ENCODE results near the gene FKBP6.
"Not testable (repeated sequence)": the region's sequence is repeated elsewhere in the genome, so short reads cannot be mapped to it uniquely, and the experiment has no call there.

FKBP6 gene

DNA sequence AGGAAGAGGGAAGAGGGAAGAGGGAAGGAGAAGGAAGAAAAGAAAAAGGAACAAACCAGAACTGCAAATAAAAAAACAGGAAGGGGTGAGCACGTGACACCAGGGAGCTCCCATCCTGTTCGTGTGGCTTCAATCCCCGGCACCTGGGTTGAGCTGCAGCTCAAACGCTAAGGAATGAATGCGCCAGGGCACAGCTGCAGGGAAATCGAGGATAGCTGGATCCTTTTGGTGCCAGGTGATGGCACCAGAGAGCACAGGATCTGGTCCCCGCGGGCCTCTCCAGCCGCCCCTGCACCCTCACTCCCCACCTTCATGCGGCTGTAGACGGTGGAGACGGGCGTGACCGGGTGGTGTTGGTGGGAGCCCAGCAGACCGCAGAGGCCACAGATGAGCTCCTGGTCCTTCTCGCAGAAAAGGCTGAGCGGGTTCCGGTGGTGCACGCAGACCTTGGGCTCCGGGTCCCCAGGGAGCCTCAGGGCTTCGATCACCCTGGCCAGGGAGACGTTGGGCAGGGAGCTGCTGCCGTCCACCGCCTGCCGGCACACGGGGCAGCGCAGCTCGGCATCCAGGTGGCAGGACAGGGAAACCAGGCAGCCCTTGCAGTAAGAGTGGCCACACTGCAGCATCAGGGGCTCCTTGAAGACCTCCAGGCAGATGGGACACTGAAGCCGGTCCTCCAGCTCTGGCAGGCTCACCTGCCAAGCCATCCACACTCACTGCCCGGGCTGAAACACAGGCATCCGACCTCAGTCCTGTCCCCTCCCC lies 3.7 kb upstream of the FKBP6 start:
- peak; percentile 34 for DNase-seq

DNA sequence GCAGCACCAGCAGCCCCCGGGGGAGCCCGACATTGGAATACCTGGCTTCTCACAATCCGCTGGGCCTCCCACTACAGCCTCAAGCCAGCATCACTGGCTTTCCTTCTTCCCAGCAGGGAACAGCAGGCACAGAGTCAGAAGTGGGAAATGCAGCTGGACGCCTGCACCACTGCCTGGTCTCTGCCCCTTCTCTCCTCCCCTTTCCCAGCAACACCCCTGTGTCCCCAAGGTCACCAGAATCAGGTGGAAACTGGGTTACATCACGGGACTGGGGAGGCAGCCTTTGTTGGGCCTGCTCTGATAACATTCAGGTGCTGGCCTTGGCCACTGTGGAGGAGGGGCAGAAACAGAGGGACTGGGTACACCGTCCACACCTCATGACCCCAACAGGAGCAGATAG lies 2.5 kb upstream of the FKBP6 start:
- DNase-seq: not testable (repeated sequence)

DNA sequence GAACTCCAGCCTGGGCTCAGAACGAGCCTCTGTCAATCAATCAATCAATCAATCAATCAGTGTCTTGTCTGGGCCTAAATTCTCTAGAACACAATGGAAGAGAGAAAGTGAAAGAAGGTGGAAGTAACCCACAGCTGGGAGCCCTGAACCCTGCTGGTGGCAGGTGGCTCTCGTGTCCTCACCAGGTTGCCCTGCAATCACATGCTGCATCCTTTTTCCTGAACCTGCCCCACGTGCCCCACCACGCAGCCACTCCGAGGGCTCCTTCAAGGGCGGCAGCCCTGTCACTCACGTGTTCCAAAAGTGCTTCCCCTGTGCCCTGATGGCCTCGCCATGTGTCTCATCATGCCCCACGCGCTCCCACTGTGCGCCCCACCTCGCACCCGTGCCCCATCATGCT lies 512 bp upstream of the FKBP6 start:
- not testable (repeated sequence) for DNase-seq

DNA sequence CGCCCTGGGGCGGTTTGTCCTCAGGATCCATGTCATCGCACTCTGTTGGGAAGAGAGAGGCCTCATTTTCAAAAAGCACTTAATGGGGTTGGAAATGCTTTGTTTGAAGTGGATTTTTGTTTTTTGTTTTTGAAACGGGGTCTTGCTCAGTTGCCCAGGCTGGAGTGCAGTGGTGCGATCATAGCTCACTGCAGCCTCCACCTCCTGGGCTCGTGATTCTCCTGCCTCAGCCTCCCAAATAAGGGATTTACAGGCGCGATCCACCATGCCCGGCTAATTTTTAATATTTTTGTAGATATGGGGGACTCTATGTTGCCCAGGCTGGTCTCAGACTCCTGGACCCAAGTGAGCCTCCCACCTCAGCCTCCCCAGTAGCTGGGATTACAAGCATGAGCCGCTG lies 735 bp downstream of the FKBP6 start:
- DNase-seq: no peak

DNA sequence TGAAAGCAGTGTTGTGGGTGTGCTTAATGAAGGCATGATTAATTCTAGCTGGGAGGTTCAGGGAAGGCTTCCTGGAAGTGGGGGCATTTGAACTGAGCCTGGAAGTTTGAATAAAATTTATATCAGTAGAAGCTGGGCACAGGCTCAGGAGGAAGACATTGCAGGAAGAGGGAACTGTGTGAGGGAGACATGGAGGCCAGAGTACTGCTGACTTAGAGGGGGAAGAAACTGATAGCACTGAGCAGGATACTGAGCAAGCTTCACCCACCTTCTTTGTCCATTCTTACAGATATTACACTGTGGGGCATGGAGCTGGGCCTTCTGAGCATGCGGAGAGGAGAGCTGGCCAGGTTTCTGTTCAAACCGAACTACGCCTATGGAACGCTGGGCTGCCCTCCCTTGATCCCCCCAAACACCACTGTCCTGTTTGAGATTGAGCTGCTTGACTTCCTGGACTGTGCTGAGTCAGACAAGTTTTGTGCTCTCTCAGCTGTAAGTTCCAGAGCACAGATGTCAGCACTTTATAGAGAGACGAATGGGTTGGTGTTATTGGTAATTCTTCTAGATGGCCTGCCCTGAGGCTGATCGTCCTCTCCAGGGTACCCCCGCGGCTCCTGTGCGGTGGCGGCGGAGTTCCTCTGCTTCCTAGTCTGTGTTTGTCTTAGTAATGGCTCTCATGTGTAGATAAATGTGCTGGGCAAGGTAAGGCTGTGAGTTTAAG lies 2.1 kb downstream of the FKBP6 start:
- DNase-seq: peak; percentile 8

DNA sequence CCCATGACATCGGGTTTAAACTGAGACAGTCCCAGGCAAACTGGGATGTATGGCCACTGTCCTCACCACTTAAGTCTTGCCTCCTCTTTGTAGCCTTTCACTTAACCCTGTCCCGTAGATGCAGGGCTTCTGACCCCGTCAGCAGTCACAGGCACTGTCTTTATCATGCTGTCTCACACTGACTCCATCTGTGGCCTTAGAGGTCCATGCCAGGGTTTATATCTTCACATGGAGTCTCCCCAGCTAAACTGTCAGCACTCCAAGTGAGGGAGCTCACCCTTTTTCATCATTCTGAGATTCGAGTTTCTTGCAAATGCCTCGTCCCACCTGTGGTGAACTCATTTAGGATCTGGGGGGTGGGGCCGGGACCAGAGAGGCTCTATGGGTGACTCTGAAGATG lies 2.8 kb downstream of the FKBP6 start:
- DNase-seq: no peak

DNA sequence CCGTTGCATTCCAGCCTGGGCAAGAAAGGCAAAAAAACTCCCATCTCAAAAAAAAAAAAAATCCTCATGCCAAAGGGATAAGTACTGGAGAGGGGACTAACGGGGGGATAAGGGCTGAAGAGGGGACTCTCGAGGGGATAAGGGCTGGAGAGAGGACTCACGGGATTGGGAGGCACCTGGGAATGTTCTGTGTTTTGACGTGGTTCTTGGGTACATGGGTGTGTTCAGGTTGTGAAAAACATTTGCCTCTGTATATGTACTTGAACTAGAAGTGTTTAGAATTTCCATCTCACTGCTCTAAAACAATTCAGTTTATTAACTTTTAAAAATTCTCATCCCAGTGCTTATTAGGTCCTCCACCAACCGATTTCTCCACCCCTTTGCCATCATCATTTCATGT lies 4.5 kb downstream of the FKBP6 start:
- DNase-seq: no peak

DNA sequence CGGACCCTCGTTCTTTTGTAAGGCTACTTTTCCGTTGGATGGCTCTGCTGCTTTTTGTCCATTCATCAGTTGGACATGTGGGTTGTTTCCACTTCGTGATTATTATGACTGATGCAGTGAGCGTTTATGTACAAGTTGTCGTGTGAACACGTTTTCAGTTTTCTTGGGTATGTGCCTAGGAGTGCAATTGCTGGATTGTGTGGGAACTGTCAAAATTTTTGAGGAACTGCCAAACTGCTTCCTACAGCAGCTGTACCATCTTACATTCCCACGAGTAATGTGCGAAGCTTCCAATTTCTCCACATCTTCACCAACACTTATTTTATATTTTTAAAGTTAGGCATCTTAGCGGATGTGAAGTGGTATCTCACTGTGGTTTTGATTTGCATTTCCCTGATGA lies 10.4 kb downstream of the FKBP6 start:
- peak; percentile 22 for DNase-seq

DNA sequence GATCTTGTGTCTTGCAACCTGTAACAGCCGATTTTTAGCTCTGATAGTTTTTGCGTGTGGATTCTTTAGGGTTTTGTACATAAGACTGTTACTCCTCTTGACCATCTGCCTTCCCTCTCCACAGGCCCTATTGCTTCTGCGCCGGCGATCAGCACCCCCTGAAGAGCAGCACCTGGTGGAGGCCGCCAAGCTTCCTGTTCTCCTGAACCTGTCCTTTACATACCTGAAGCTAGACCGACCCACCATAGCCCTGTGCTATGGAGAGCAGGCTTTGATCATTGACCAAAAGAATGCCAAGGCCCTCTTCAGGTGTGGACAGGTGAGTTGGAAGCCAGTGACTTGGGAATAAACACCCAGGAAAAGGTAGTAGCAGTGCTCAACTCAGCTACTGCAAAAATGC lies 12.6 kb downstream of the FKBP6 start:
- DNase-seq: no peak

DNA sequence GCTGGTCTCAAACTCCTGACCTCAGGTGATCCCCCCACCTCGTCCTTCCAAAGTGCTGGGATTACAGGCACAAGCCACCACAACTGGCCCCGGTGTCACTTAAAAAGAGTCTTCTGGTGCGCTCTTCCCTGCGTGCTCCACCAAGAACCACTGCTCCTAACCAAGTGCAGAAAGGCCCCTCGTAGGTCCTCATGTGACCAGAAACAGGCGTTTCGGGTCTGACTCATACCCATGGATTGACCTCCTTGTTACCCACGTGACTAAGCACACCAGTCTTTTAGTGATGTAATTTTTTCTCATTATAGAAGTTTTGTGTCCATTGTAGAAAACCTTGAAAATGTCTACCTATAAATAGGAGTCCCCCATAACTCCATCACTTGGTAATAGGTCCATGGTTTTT lies 13.9 kb downstream of the FKBP6 start:
- peak; percentile 82 for DNase-seq

DNA sequence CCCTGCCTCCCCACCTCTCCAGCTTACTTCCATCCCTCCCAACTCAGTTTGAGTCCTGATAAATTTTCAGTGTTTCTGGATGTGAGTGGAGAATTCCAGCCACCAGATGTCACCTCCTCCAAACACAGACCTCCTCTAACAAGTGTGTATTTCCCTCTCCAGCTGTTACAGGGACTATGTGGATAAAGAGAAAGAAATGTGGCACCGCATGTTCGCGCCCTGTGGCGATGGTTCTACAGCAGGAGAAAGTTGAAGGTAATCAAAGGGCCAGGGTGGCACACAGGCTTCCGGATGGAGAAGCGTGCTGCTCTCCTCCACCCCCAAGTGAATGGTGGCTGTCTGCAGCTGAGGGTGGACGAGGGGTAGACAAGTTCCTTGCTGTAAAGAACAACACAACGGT lies 14.7 kb downstream of the FKBP6 start:
- peak; percentile 43 for DNase-seq

DNA sequence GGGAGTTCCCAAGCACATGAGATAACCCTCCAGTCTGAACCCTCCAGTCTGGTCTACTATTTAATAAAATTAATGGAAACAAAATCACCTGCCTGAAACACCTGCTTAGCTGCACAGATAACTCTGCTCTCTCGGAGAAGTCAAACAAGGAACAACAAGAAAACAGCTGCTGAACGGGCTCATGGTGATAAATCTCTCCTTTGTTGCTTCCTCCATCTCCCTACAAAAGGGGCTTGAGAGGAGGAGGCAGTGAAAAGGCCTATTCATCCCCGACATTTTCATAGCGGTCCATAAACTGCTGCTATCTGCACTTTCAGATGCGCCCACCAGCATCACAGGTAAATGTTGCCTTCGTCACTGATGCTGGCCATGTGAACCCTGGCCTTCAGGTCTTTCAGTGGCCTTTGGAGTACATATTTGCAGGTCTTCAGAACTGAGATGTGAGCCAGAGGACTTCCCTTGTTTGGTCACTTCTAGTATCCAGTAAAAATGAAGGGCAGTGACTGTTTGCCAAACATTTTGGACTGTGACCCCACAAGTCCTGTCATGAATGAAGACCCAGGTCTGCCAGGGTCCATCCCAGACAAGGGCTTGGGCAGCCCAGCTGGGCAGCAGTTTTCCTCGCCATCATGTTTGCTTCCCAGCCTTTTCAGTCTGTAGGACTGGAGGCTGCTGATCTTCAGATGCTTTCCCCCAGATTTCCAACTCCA lies 15.9 kb downstream of the FKBP6 start:
- DNase-seq: no peak

DNA sequence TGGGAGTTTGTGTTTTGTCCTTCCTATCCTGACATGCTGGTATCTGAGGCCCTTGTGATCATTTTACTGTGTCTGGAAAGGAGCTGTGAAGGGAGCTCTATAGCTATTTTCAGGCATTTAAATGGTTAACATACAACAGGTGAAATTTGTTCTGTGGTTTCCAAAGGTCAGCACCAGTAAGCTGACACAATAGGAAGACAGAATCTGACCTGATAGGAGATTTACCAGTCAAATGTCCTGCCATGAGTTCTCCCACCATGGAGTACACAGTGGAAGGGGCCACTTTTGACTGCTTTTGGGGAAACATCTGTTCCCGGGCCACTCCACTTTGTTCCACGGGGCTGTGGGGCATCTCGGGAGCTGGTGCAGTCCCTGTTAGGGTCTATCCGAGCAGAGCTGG lies 17.6 kb downstream of the FKBP6 start:
- no peak for DNase-seq

DNA sequence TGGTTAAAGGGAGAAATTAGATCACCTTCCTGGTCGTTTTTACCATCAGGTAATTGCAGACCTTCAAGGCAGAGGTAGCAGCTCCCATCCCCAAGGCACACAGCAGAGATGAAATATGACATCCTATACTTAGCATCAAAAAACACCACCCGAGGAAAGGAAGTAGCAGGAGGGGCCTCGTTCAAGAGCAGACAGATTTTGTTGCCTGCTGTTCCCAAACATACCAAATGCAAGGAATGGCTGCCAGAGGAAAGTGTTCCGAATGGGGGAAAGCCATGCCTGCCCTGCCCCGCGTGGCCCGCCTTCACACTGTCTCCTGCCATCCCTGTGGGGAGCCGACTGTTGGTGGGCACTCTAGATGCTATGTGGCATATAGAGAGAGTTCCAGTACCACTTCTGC lies 18.0 kb downstream of the FKBP6 start:
- no peak for DNase-seq

DNA sequence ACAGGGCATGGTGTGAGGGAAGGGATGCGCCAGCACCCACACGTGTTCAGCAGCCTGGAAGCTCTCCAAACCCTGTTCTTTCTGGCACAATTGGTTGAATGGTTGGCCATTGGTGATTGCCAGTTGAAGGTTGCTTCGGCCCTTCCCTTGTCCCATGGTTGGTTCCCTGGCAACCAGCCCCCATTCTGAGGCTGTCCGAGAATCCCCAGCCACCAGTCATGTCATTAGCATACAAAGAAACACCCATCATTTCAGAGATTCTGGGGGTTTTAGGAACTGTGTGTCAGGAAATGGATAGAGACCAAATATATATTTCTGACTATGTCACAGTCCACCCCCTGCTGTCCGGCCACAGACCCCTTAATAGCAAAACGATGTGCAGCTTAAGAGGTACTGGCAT lies 21.8 kb downstream of the FKBP6 start:
- no peak for DNase-seq

DNA sequence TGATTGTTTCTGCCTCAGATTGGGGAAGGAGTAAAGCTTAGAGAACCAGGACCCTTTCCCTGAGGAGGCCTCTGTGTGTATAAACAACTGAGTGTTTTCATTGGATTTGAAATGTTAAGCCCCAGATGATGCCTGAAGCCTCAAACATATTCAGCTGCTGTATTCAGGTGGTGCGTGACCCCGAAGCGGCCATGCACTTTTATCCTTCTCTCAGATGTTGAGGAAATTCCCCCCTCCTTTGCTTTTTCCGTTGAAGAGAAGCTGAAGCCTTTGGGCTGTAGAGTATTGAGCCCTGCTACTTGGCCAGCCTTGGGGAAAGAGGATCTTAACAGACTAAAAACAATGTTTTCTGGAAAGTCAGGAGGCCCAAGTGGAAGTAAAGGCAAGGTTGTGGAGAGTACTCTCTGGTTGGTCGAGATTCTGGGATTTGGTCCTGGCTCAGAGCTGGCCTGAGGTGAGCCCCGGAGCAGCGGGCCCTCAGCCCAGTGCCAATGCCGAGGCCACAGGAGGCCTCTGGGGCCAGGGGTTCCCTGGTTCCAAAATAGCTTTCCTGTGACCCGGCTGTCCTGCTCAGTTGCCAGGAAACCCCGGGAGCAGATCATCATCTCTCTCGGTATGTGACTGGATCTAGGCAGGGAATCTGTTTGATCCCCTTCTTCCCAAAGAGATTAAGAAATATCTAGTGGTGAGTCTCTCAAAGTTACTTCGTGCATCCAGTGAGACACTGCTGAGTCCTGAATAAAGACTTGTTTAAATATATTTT lies 22.5 kb downstream of the FKBP6 start:
- no peak for DNase-seq

DNA sequence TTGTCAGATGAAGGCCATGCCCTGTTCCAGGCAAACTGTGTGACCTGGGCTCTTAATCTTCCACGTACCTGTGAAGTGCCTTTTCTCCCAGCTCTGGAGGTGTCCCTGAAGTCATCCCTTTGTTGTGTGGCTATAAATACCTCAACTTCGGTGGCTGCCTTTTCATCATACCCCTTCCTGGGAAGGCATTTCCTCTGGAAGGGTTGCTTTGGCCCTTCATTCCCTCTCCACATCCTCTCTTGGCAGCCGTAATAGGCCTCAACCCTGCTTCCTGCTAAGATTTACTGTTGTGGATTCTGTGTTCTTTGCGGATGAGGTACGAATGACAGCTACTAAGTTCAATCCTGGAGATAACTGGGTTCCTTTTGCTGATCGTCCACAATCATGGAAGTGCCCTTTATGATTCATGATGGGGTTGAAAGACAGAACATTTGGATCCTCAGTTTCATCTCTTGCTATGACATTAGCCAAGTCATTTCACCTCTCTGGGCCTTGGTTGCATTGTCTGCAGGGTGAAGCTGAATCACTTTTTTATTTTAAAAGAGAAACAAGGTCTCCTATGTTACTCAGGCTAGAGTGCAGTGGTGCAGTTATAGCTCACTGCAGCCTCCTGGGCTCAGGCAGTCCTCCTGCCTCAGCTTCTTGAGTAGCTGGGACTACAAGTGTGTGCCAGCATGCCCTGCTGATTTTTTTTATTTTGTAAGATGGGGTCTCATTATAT lies 23.6 kb downstream of the FKBP6 start:
- no peak for DNase-seq

DNA sequence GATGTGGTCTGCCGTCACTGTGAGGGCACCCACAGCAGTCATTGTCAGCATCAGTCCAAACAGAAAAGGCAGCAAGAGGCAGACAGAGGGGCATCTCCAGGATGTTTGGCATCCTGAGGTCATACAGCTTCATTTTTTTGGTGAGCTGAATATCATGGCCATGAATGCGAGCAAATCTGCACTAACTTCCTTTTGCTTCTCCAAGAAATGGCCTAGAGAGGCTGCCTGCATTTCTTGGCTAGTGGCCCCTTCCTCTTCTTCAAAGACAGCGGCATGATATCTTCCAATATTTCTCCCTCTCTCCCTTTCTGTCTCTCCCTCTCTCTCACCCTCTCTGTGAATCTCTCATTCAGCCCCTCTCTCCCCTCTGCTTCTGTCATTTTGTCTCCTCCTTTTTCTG lies 24.8 kb downstream of the FKBP6 start:
- no peak for DNase-seq

DNA sequence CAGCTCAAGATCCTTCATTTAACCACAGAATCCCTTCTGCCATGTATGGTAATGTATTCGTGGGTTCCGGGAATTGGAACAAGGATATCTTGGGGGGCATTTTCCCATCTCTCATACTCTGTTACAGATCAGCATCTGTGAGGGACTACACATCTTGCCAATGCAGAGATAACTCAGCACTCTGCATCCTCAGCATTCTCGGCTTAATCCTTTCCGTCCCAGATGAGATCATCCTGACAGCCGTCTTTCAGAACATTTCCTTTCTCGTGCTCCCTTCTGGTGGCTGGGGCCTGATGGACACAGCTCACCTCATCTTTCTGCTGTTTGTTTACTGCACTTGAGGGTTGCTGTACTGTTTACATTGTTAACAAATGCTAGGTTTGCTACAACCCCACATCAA lies 25.3 kb downstream of the FKBP6 start:
- DNase-seq: no peak

DNA sequence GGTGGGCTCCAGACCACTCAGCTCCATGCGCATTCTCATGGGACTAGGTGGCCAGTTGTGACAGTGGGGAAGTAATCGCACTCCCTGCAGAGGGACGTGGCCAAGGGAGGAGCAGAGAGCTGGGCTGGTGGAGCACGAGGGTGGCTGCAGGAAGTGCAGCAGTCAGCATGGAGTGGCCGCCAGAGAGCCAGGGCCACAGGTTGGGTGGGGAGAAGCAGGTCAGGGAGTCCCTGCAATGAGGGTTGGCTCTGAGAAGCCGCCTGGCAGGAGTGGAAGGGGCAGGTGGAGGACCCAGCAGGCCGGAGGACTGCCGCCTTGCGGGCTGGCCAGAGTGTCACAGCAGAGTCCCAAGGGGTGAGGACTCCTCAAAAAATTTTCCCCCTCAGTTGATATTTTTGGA lies 26.2 kb downstream of the FKBP6 start:
- DNase-seq: no peak

DNA sequence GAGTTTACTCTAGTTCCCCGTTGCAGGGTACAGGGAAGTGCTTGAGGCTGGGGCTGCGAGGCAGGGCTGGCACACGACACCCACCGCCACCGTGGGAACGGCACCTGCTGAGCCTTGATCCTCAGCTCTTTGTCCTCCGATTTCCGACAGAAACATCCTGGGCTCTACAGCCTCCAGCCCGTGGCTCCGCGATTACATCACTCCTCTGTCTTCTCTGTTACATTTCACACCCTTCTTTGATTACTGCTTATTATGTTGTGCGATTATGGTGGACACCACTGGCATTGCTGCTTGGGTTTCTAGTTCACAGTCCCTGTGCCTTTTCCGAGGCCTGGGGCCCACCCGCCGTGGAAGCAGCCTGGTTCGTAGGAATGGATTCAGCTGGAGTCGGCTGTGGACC lies 26.9 kb downstream of the FKBP6 start:
- DNase-seq: no peak

DNA sequence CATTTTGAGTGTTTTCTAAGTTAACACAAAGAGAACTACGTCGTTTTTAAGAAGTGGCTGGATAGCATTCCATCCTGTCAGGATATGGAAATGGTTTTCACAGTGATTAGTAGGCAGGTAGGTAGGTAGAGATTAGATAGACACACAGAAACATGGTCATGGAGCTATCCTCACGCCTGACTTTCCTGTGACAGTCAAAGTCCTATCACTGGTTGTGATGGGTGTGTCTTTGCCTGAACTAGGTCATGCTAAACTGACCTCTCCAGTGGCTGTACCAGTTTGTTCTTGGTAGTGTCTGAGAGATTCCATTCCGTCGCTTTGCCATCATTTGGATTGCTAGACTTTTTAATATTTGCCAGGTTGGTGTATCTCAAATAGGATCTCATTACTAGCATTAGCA lies 28.2 kb downstream of the FKBP6 start:
- no peak for DNase-seq

Measured in HCEC 1CT (cell line).